HEK293 (cell line): ENCODE measurements around the gene PPP2R5D.

Source experiments
- CTCF ChIA-PET: fragments of 350-600 bp; formaldehyde crosslinking; extraction: SDS; loops from one replicate; lab custom pipeline; 2021; ENCODE audit warnings: antibody characterized with exemption; lab: Yijun Ruan, JAX
- POLR2A ChIA-PET: fragments of 300-600 bp; formaldehyde crosslinking; extraction: SDS; loops from one replicate; lab custom pipeline; 2020; ENCODE audit warnings: antibody characterized with exemption, inconsistent platforms; lab: Yijun Ruan, JAX
- H3K27ac ChIP-seq: fragments of 200-500 bp; sonication (Bioruptor generic); 2 replicates; pipeline ENCODE4 v1.5.1; 2014; ENCODE audit warnings: low read depth, low read length, control low read depth, inconsistent platforms; ENCODE audit errors: extremely low read depth
- H3K36me3 ChIP-seq, 2 experiments: fragments of 200-500 bp in 1 of 2; sonication (Bioruptor generic) in 1 of 2; 1 replicate in 1 of 2; 2 replicates in 1 of 2; pipeline ENCODE4 v1.5.1; 2014 to 2017; ENCODE audit warnings: inconsistent platforms in 2 of 2, low read length in 2 of 2; ENCODE audit not compliant: control insufficient read depth in 2 of 2, insufficient read depth in 1 of 2
- H3K4me1 ChIP-seq: fragments of 200-500 bp; sonication (Bioruptor generic); 2 replicates; pipeline ENCODE4 v1.5.1; 2014; ENCODE audit warnings: mild to moderate bottlenecking, low read length, inconsistent platforms; ENCODE audit not compliant: control insufficient read depth, insufficient read depth
- H3K4me3 ChIP-seq: 2 replicates; pipeline ENCODE4 v1.5.1; 2011; ENCODE audit warnings: low read depth, mild to moderate bottlenecking, control low read depth, low read length, moderate library complexity
- H3K9me3 ChIP-seq: fragments of 200-500 bp; sonication (Bioruptor generic); 2 replicates; pipeline ENCODE4 v1.5.1; 2014; ENCODE audit warnings: low read depth, low read length, inconsistent platforms; ENCODE audit not compliant: control insufficient read depth, insufficient read depth
- GFI1B ChIP-seq: fragments of 450-650 bp; formaldehyde crosslinking; IDR thresholded peaks from 2 replicates; pipeline ENCODE4 v1.5.1; 2016; ENCODE audit warnings: missing biosample characterization, missing genetic modification characterization
- ZBTB21 ChIP-seq: fragments of 450-650 bp; formaldehyde crosslinking; IDR thresholded peaks from 2 replicates; pipeline ENCODE4 v1.5.1; 2017; ENCODE audit warnings: missing biosample characterization, missing genetic modification characterization
- ZIC2 ChIP-seq: fragments of 450-650 bp; formaldehyde crosslinking; IDR thresholded peaks from 2 replicates; pipeline ENCODE4 v1.5.1; 2016; ENCODE audit warnings: missing biosample characterization, missing genetic modification characterization
- ZNF146 ChIP-seq: fragments of 450-650 bp; formaldehyde crosslinking; IDR thresholded peaks from 2 replicates; pipeline ENCODE4 v1.5.1; 2016; ENCODE audit warnings: missing biosample characterization, missing genetic modification characterization
- ZNF157 ChIP-seq: fragments of 450-650 bp; formaldehyde crosslinking; IDR thresholded peaks from 2 replicates; pipeline ENCODE4 v1.5.1; 2016; ENCODE audit warnings: missing biosample characterization, missing genetic modification characterization
- ZNF221 ChIP-seq: fragments of 450-650 bp; formaldehyde crosslinking; IDR thresholded peaks from 2 replicates; pipeline ENCODE4 v1.5.1; 2017; ENCODE audit warnings: missing biosample characterization, missing genetic modification characterization, borderline replicate concordance
- ZNF239 ChIP-seq: fragments of 450-650 bp; formaldehyde crosslinking; IDR thresholded peaks from 2 replicates; pipeline ENCODE4 v1.5.1; 2016; ENCODE audit warnings: missing biosample characterization, missing genetic modification characterization
- ZNF266 ChIP-seq: fragments of 450-650 bp; formaldehyde crosslinking; IDR thresholded peaks from 2 replicates; pipeline ENCODE4 v1.5.1; 2016; ENCODE audit warnings: missing biosample characterization, missing genetic modification characterization, low read depth
- ZNF350 ChIP-seq: fragments of 450-650 bp; formaldehyde crosslinking; IDR thresholded peaks from 2 replicates; pipeline ENCODE4 v1.5.0; 2017; ENCODE audit warnings: missing biosample characterization, mild to moderate bottlenecking, missing genetic modification characterization
- ZNF37A ChIP-seq: fragments of 450-650 bp; IDR thresholded peaks from 2 replicates; pipeline ENCODE4 v1.5.1; 2018; ENCODE audit warnings: missing biosample characterization, missing genetic modification characterization
- ZNF433 ChIP-seq: fragments of 450-650 bp; formaldehyde crosslinking; IDR thresholded peaks from 2 replicates; pipeline ENCODE4 v1.5.1; 2016; ENCODE audit warnings: missing biosample characterization, missing genetic modification characterization, low read depth
- ZNF514 ChIP-seq: fragments of 450-650 bp; formaldehyde crosslinking; IDR thresholded peaks from 2 replicates; pipeline ENCODE4 v1.5.1; 2016; ENCODE audit warnings: missing biosample characterization, missing genetic modification characterization
- ZNF558 ChIP-seq: fragments of 450-650 bp; formaldehyde crosslinking; IDR thresholded peaks from 2 replicates; pipeline ENCODE4 v1.5.1; 2016; ENCODE audit warnings: missing biosample characterization, missing genetic modification characterization
- ZNF626 ChIP-seq: fragments of 450-650 bp; sonication (Bioruptor Pico); formaldehyde crosslinking; IDR thresholded peaks from 2 replicates; pipeline ENCODE4 v1.5.1; 2018; ENCODE audit warnings: missing biosample characterization, missing genetic modification characterization, inconsistent platforms
- ZNF658 ChIP-seq: fragments of 450-650 bp; formaldehyde crosslinking; IDR thresholded peaks from 2 replicates; pipeline ENCODE4; 2016; ENCODE audit warnings: missing biosample characterization, missing genetic modification characterization
- ZXDB ChIP-seq: fragments of 450-650 bp; formaldehyde crosslinking; IDR thresholded peaks from 2 replicates; pipeline ENCODE4 v1.5.1; 2016; ENCODE audit warnings: missing biosample characterization, missing genetic modification characterization
- TF ChIP-seq, protein P1 (sequence below): fragments of 450-650 bp; formaldehyde crosslinking; IDR thresholded peaks from 2 replicates; pipeline ENCODE4 v1.5.1; 2016; ENCODE audit warnings: missing biosample characterization, missing genetic modification characterization
- TF ChIP-seq, protein P2 (sequence below): fragments of 450-650 bp; formaldehyde crosslinking; IDR thresholded peaks from 2 replicates; pipeline ENCODE4 v1.5.1; 2017; ENCODE audit warnings: missing biosample characterization, missing genetic modification characterization
- TF ChIP-seq, protein P3 (sequence below): fragments of 450-650 bp; formaldehyde crosslinking; IDR thresholded peaks from 2 replicates; pipeline ENCODE4 v1.5.1; 2016; ENCODE audit warnings: missing biosample characterization, missing genetic modification characterization
- TF ChIP-seq, protein P4 (sequence below): fragments of 450-650 bp; formaldehyde crosslinking; IDR thresholded peaks from 2 replicates; pipeline ENCODE4 v1.5.1; 2017; ENCODE audit warnings: missing biosample characterization, missing genetic modification characterization
- TF ChIP-seq, protein P5 (sequence below): fragments of 450-650 bp; formaldehyde crosslinking; IDR thresholded peaks from 2 replicates; pipeline ENCODE4 v1.5.1; 2016; ENCODE audit warnings: missing biosample characterization, missing genetic modification characterization
- TF ChIP-seq, protein P6 (sequence below): fragments of 450-650 bp; formaldehyde crosslinking; IDR thresholded peaks from 2 replicates; pipeline ENCODE4 v1.5.1; 2016; ENCODE audit warnings: missing biosample characterization, missing genetic modification characterization

Gene PPP2R5D

DNA sequence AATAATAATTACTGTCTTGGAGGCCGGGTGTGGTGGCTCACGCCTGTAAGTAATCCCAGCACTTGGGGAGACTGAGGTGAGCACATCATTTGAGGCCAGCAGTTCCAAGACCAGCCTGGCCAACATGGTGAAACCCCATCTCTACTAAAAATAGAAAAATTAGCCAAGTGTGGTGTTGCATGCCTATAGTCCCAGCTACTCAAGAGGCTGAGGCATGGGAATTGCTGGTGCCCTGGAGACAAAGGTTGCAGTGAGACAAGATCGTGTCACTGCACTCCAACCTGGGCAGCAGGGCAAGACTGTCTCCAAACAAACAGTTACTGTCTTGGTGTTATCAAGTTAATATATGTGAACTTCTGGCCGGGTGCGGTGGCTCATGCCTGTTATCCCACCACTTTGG, 42.0 kb downstream of the PPP2R5D start:
- Histone ChIP-seq H3K36me3 (peaks cover 69 to 73% of the 10 kb centered on the region in 2 experiments), H3K27ac (no peak overlapping the region), H3K9me3 (no peaks in the 10 kb centered on the region), H3K4me1 (no peaks in the 10 kb centered on the region), H3K4me3 (no peak overlapping the region)
- CTCF ChIA-PET: interaction anchor here (0.6 to 1.2 kb wide), 6 partner anchors 10 to 1052 kb away, joined by 3 to 5 read pairs (median 3); no protein-coding TSS in a partner anchor
- no peak for TF ChIP-seq ZNF558
- no peak for TF ChIP-seq ZNF37A (tag by site-specific recombination)
- TF ChIP-seq ZBTB21 (tag by site-specific recombination): no peak
- POLR2A ChIA-PET: interaction anchor here (1.1 to 9.2 kb wide), 4 partner anchors 9 to 27 kb away, joined by 3 to 66 read pairs (median 12); partner anchors contain the start of genes CUL7, KLHDC3 and MEA1

DNA sequence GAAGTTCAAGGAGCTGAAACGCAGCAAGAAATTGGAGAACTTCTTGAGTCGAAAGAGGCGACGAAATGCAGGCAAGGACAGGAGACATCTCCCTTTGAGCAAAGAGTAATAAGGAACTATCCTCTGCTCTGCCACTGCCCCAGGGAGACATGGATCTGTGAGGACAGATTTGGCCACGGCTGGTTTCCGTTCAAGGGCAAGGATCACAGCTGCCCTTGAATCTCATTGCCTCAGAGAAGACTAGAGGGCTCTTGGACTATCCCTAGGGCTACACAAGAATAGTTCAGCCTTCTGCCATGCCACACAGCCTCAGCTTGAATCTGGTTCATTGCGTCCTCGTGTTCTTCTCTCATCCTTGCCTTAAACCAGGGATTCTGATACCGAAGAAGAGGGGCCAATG, 44.8 kb downstream of the PPP2R5D start:
- ChIA-PET POLR2A (interaction anchor here (1.8 to 9.2 kb wide), 2 partner anchors 15 to 24 kb away, joined by 9 to 66 read pairs; partner anchors contain the start of genes CUL7, KLHDC3 and MEA1), CTCF (interaction anchor here (0.6 kb wide), 1 partner anchor 15 kb away, joined by 3 read pairs; the partner anchor contains the start of gene KLHDC3)
- no peak overlapping the region for H3K4me3 ChIP-seq
- H3K9me3 ChIP-seq: no peaks in the 10 kb centered on the region
- no peak overlapping the region for H3K27ac ChIP-seq
- no peak for TF ChIP-seq ZNF433 (tag by site-specific recombination)
- TF ChIP-seq ZNF239 (tag by site-specific recombination): no peak
- TF ChIP-seq, protein P1, sequence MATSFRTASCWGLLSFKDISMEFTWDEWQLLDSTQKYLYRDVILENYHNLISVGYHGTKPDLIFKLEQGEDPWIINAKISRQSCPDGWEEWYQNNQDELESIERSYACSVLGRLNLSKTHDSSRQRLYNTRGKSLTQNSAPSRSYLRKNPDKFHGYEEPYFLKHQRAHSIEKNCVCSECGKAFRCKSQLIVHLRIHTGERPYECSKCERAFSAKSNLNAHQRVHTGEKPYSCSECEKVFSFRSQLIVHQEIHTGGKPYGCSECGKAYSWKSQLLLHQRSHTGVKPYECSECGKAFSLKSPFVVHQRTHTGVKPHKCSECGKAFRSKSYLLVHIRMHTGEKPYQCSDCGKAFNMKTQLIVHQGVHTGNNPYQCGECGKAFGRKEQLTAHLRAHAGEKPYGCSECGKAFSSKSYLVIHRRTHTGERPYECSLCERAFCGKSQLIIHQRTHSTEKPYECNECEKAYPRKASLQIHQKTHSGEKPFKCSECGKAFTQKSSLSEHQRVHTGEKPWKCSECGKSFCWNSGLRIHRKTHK (tag by site-specific recombination): no peak
- no peak for TF ChIP-seq ZNF146
- TF ChIP-seq ZNF350 (tag by site-specific recombination): no peak
- TF ChIP-seq, protein P2, sequence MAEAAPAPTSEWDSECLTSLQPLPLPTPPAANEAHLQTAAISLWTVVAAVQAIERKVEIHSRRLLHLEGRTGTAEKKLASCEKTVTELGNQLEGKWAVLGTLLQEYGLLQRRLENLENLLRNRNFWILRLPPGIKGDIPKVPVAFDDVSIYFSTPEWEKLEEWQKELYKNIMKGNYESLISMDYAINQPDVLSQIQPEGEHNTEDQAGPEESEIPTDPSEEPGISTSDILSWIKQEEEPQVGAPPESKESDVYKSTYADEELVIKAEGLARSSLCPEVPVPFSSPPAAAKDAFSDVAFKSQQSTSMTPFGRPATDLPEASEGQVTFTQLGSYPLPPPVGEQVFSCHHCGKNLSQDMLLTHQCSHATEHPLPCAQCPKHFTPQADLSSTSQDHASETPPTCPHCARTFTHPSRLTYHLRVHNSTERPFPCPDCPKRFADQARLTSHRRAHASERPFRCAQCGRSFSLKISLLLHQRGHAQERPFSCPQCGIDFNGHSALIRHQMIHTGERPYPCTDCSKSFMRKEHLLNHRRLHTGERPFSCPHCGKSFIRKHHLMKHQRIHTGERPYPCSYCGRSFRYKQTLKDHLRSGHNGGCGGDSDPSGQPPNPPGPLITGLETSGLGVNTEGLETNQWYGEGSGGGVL: no peak
- no peak for TF ChIP-seq ZNF157 (tag by site-specific recombination)
- TF ChIP-seq, protein P3, sequence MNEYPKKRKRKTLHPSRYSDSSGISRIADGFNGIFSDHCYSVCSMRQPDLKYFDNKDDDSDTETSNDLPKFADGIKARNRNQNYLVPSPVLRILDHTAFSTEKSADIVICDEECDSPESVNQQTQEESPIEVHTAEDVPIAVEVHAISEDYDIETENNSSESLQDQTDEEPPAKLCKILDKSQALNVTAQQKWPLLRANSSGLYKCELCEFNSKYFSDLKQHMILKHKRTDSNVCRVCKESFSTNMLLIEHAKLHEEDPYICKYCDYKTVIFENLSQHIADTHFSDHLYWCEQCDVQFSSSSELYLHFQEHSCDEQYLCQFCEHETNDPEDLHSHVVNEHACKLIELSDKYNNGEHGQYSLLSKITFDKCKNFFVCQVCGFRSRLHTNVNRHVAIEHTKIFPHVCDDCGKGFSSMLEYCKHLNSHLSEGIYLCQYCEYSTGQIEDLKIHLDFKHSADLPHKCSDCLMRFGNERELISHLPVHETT (tag by site-specific recombination): no peak
- TF ChIP-seq, protein P4, sequence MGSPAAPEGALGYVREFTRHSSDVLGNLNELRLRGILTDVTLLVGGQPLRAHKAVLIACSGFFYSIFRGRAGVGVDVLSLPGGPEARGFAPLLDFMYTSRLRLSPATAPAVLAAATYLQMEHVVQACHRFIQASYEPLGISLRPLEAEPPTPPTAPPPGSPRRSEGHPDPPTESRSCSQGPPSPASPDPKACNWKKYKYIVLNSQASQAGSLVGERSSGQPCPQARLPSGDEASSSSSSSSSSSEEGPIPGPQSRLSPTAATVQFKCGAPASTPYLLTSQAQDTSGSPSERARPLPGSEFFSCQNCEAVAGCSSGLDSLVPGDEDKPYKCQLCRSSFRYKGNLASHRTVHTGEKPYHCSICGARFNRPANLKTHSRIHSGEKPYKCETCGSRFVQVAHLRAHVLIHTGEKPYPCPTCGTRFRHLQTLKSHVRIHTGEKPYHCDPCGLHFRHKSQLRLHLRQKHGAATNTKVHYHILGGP: no peak
- TF ChIP-seq, protein P5, sequence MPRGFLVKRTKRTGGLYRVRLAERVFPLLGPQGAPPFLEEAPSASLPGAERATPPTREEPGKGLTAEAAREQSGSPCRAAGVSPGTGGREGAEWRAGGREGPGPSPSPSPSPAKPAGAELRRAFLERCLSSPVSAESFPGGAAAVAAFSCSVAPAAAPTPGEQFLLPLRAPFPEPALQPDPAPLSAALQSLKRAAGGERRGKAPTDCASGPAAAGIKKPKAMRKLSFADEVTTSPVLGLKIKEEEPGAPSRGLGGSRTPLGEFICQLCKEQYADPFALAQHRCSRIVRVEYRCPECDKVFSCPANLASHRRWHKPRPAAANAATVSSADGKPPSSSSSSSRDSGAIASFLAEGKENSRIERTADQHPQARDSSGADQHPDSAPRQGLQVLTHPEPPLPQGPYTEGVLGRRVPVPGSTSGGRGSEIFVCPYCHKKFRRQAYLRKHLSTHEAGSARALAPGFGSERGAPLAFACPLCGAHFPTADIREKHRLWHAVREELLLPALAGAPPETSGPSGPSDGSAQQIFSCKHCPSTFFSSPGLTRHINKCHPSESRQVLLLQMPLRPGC: no peak
- TF ChIP-seq ZIC2 (tag by site-specific recombination): no peak
- TF ChIP-seq, protein P6, sequence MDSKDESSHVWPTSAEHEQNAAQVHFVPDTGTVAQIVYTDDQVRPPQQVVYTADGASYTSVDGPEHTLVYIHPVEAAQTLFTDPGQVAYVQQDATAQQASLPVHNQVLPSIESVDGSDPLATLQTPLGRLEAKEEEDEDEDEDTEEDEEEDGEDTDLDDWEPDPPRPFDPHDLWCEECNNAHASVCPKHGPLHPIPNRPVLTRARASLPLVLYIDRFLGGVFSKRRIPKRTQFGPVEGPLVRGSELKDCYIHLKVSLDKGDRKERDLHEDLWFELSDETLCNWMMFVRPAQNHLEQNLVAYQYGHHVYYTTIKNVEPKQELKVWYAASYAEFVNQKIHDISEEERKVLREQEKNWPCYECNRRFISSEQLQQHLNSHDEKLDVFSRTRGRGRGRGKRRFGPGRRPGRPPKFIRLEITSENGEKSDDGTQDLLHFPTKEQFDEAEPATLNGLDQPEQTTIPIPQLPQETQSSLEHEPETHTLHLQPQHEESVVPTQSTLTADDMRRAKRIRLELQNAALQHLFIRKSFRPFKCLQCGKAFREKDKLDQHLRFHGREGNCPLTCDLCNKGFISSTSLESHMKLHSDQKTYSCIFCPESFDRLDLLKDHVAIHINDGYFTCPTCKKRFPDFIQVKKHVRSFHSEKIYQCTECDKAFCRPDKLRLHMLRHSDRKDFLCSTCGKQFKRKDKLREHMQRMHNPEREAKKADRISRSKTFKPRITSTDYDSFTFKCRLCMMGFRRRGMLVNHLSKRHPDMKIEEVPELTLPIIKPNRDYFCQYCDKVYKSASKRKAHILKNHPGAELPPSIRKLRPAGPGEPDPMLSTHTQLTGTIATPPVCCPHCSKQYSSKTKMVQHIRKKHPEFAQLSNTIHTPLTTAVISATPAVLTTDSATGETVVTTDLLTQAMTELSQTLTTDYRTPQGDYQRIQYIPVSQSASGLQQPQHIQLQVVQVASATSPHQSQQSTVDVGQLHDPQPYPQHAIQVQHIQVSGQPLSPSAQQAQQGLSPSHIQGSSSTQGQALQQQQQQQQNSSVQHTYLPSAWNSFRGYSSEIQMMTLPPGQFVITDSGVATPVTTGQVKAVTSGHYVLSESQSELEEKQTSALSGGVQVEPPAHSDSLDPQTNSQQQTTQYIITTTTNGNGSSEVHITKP (tag by site-specific recombination): no peak
- no peak for TF ChIP-seq ZNF514 (tag by site-specific recombination)
- no peak for TF ChIP-seq ZNF221 (tag by site-specific recombination)
- no peak for TF ChIP-seq GFI1B (tag by site-specific recombination)
- no peak for TF ChIP-seq ZNF266 (tag by site-specific recombination)
- no peak for TF ChIP-seq ZNF626 (tag by site-specific recombination)
- no peak for TF ChIP-seq ZXDB (tag by site-specific recombination)
- no peak for TF ChIP-seq ZNF658 (tag by site-specific recombination)
- no peaks in the 10 kb centered on the region for H3K4me1 ChIP-seq
- peaks cover 78 to 84% of the 10 kb centered on the region in 2 experiments for H3K36me3 ChIP-seq
